Measurements from ENCODE around the gene ATP4B.
"Not testable (repeated sequence)": the region's sequence is repeated elsewhere in the genome, so short reads cannot be mapped to it uniquely, and the experiment has no call there.

ATP4B gene

GRCh38 chr13:113622791-113623490, 35.1 kb downstream of the ATP4B start:
- no peak for DNase-seq

GRCh38 chr13:113621986-113622550, 35.9 kb downstream of the ATP4B start:
- DNase-seq = not testable (repeated sequence)

- DNase-seq = not testable (repeated sequence)
Observed at GRCh38 chr13:113621498-113621897, 36.5 kb downstream of the ATP4B start.

GRCh38 chr13:113621046-113621445, 37.0 kb downstream of the ATP4B start:
- DNase-seq = no peak

- no peak for DNase-seq
Observed at GRCh38 chr13:113620036-113620796, 37.8 kb downstream of the ATP4B start.

GRCh38 chr13:113618455-113618854, 39.5 kb downstream of the ATP4B start:
- DNase-seq = no peak

- no peak for DNase-seq
Observed at GRCh38 chr13:113617961-113618360, 40.0 kb downstream of the ATP4B start.

- DNase-seq = no peak
Observed at GRCh38 chr13:113616991-113617749, 40.8 kb downstream of the ATP4B start.

GRCh38 chr13:113616281-113616906, 41.6 kb downstream of the ATP4B start:
- peak; percentile 29 for DNase-seq

- DNase-seq = no peak
Observed at GRCh38 chr13:113613789-113614379, 44.1 kb downstream of the ATP4B start.

- no peak for DNase-seq
Observed at GRCh38 chr13:113612607-113613006, 45.4 kb downstream of the ATP4B start.

GRCh38 chr13:113611996-113612395, 46.0 kb downstream of the ATP4B start:
- no peak for DNase-seq

GRCh38 chr13:113610266-113610665, 47.7 kb downstream of the ATP4B start:
- no peak for DNase-seq

- DNase-seq = no peak
Observed at GRCh38 chr13:113609616-113610015, 48.4 kb downstream of the ATP4B start.

- no peak for DNase-seq
Observed at GRCh38 chr13:113608967-113609533, 48.9 kb downstream of the ATP4B start.

GRCh38 chr13:113607889-113608635, 49.9 kb downstream of the ATP4B start:
- no peak for DNase-seq

GRCh38 chr13:113607056-113607888, 50.7 kb downstream of the ATP4B start:
- DNase-seq = no peak

- DNase-seq = no peak
Observed at GRCh38 chr13:113605866-113606438, 52.0 kb downstream of the ATP4B start.

GRCh38 chr13:113605461-113605860, 52.5 kb downstream of the ATP4B start:
- no peak for DNase-seq

GRCh38 chr13:113604186-113604585, 53.8 kb downstream of the ATP4B start:
- no peak for DNase-seq
